ENCODE results near the gene L1CAM. TPM values are rescaled to one million over a fixed set of nuclear protein-coding genes. Genes with fewer than 3 reads are reported as not detected.

The L1CAM gene
- total RNA-seq, 3 donors from 2014 or later (not counting 1 experiment from before 2014, with no cell fraction given) = 0.23 to 0.98 TPM; not detected in 1

- no peaks in the 10 kb centered on the region for H3K36me3 ChIP-seq (ENCODE audit: control insufficient read depth, insufficient read depth, low read length)
- peaks cover 0 to 7% of the 10 kb centered on the region in 2 donors for H3K27me3 Mint-ChIP-seq (ENCODE audit: low read depth in 2 of 2)
- H3K4me3 Mint-ChIP-seq = peak overlapping the region; percentile 35
- peaks cover 42 to 47% of the 10 kb centered on the region in 2 donors for H3K4me1 Mint-ChIP-seq
- no peaks in the 10 kb centered on the region for H3K9me3 Mint-ChIP-seq
- no peak overlapping the region for H3K4me3 ChIP-seq (ENCODE audit: low read length)
- intact Hi-C loops (cut with micrococcal nuclease) = loop anchor here (5.0 kb wide), 1 partner anchor 93 kb away; no protein-coding TSS in a partner anchor
- 54% methylated on average over 18 of the region's 19 CpGs for WGBS (ENCODE audit: insufficient coverage)
- H3K27me3 ChIP-seq (ENCODE audit: control insufficient read depth, insufficient read depth, low read length) = no peaks in the 10 kb centered on the region
- ATAC-seq (no peak), DNase-seq (no peak)
- TF ChIP-seq CTCF (IDR thresholded peaks at IDR 0.05) = no peak
- peak overlapping the region in 1 of 2 donors; percentile 76 for H3K27ac Mint-ChIP-seq
- H3K9me3 ChIP-seq (ENCODE audit: control insufficient read depth, insufficient read depth, low read length) = no peaks in the 10 kb centered on the region
- no peaks in the 10 kb centered on the region for H3K36me3 Mint-ChIP-seq
- peaks cover 48% of the 10 kb centered on the region for H3K4me1 ChIP-seq (ENCODE audit: control insufficient read depth, insufficient read depth, low read length)
- H3K27ac ChIP-seq (ENCODE audit: low read length) = no peak overlapping the region
Measured at GRCh38 chrX:153814591-153815315, 71.2 kb downstream of the L1CAM start.

GRCh38 chrX:153813161-153813560 lies 72.8 kb downstream of the L1CAM start:
- DNase-seq (no peak), ATAC-seq (no peak)
- Mint-ChIP-seq H3K36me3 (no peaks in the 10 kb centered on the region), H3K4me1 (peaks cover 36 to 42% of the 10 kb centered on the region in 2 donors), H3K27ac (no peak overlapping the region), H3K27me3 (ENCODE audit: low read depth in 2 of 2) (peaks cover 0 to 7% of the 10 kb centered on the region in 2 donors), H3K4me3 (no peak overlapping the region), H3K9me3 (no peaks in the 10 kb centered on the region)
- peaks cover 34% of the 10 kb centered on the region for H3K4me1 ChIP-seq (ENCODE audit: control insufficient read depth, insufficient read depth, low read length)
- no peak overlapping the region for H3K27ac ChIP-seq (ENCODE audit: low read length)
- H3K9me3 ChIP-seq (ENCODE audit: control insufficient read depth, insufficient read depth, low read length) = no peaks in the 10 kb centered on the region
- H3K4me3 ChIP-seq (ENCODE audit: low read length) = no peak overlapping the region
- no peaks in the 10 kb centered on the region for H3K36me3 ChIP-seq (ENCODE audit: control insufficient read depth, insufficient read depth, low read length)
- TF ChIP-seq CTCF (IDR thresholded peaks at IDR 0.05) = no peak
- intact Hi-C loops (cut with micrococcal nuclease) = no loop called here
- WGBS (ENCODE audit: insufficient coverage) = 97% methylated on average over 5 of the region's 5 CpGs
- no peaks in the 10 kb centered on the region for H3K27me3 ChIP-seq (ENCODE audit: control insufficient read depth, insufficient read depth, low read length)

GRCh38 chrX:153812220-153812619 lies 73.8 kb downstream of the L1CAM start:
- Mint-ChIP-seq H3K4me1 (peaks cover 31 to 42% of the 10 kb centered on the region in 2 donors), H3K36me3 (no peaks in the 10 kb centered on the region), H3K27me3 (ENCODE audit: low read depth in 2 of 2) (peaks cover 0 to 7% of the 10 kb centered on the region in 2 donors), H3K4me3 (no peak overlapping the region), H3K9me3 (no peaks in the 10 kb centered on the region), H3K27ac (no peak overlapping the region)
- ATAC-seq (no peak), DNase-seq (no peak)
- Histone ChIP-seq H3K9me3 (ENCODE audit: control insufficient read depth, insufficient read depth, low read length) (no peaks in the 10 kb centered on the region), H3K27me3 (ENCODE audit: control insufficient read depth, insufficient read depth, low read length) (no peaks in the 10 kb centered on the region), H3K27ac (ENCODE audit: low read length) (no peak overlapping the region), H3K36me3 (ENCODE audit: control insufficient read depth, insufficient read depth, low read length) (no peaks in the 10 kb centered on the region), H3K4me1 (ENCODE audit: control insufficient read depth, insufficient read depth, low read length) (peaks cover 24% of the 10 kb centered on the region), H3K4me3 (ENCODE audit: low read length) (no peak overlapping the region)
- intact Hi-C loops (cut with micrococcal nuclease) = no loop called here
- no peak for TF ChIP-seq CTCF (IDR thresholded peaks at IDR 0.05)
- 66% methylated on average over 12 of the region's 14 CpGs for WGBS (ENCODE audit: insufficient coverage)

Other genes starting within 250 kb of the L1CAM start
- gene DUSP9, start 239.0 kb downstream of the L1CAM start, total RNA-seq = not detected
- 1 to 10 TPM in 1 of 3 donors, under 1 TPM in 2; 0.66 to 1.1 (median 0.97) TPM for gene PNCK, start 212.4 kb downstream of the L1CAM start, total RNA-seq
- 1 to 10 TPM in 2 of 3 donors, under 1 TPM in 1; 0.77 to 2.5 (median 1.4) TPM for gene SLC6A8, start 198.2 kb downstream of the L1CAM start, total RNA-seq
- 100 to 1,000 TPM; 109 to 131 (median 119) TPM for gene BCAP31, start 161.8 kb downstream of the L1CAM start, total RNA-seq
- gene ABCD1, start 161.3 kb downstream of the L1CAM start, total RNA-seq = 10 to 100 TPM; 12.2 to 13.9 (median 13.8) TPM
- gene PLXNB3, start 121.9 kb downstream of the L1CAM start, total RNA-seq = 1 to 10 TPM in 2 of 3 donors, not detected in 1; 1.2 to 1.3 TPM
- gene SRPK3, start 105.1 kb downstream of the L1CAM start, total RNA-seq = not detected
- 10 to 100 TPM; 70.1 to 76.5 (median 71.1) TPM for gene IDH3G, start 91.8 kb downstream of the L1CAM start, total RNA-seq
- 100 to 1,000 TPM; 160 to 280 (median 189) TPM for gene SSR4, start 91.5 kb downstream of the L1CAM start, total RNA-seq
- 100 to 1,000 TPM; 101 to 177 (median 157) TPM for gene PDZD4, start 55.6 kb downstream of the L1CAM start, total RNA-seq
- gene AVPR2, start 18.5 kb upstream of the L1CAM start, total RNA-seq = not detected
- gene ARHGAP4, start 40.1 kb upstream of the L1CAM start, total RNA-seq = 100 to 1,000 TPM; 352 to 398 (median 384) TPM
- 10 to 100 TPM; 63.4 to 82.3 (median 73.1) TPM for gene NAA10, start 48.9 kb upstream of the L1CAM start, total RNA-seq
- 10 to 100 TPM; 14.3 to 17.1 (median 15.2) TPM for gene RENBP, start 58.5 kb upstream of the L1CAM start, total RNA-seq
- gene HCFC1, start 85.6 kb upstream of the L1CAM start, total RNA-seq = 10 to 100 TPM; 65.2 to 76.7 (median 67.5) TPM
- gene TMEM187, start 86.6 kb upstream of the L1CAM start, total RNA-seq = 1 to 10 TPM; 1.2 to 4.3 (median 1.4) TPM
- gene IRAK1, start 133.7 kb upstream of the L1CAM start, total RNA-seq = 100 to 1,000 TPM in 2 of 3 donors, 10 to 100 TPM in 1; 87.5 to 114 (median 107) TPM
- 100 to 1,000 TPM; 177 to 198 (median 182) TPM for gene MECP2, start 211.5 kb upstream of the L1CAM start, total RNA-seq

Data from natural killer cell (primary cell).